Left forelimb (tissue), 1 donor: Measurements from ENCODE around the gene ERCC6L2.

Experiments
- DNase-seq: peaks from one replicate; pipeline ENCODE4 v3.0.0-alpha.2; 2018; ENCODE audit warnings: low spot score

Gene ERCC6L2

DNA sequence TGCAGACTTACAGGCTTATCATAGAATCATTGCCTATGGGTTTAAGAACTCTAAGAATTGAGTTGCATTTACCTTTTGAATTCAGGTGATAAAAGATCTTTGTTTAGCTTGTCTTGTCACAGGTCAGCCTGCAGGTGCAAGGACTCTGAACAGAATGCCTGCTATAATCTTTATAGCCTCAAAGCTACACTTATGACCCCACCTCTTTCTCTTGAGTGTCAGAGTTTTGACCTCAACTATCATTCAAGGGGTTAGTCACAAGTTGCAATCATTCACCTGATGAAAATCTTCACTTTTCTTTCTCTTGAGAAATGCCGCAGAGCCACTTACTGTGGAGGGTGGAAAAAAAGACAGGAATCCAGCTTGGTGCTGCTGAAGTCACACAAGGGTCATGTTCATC, 49.5 kb downstream of the ERCC6L2 start:
- DNase-seq: no peak

DNA sequence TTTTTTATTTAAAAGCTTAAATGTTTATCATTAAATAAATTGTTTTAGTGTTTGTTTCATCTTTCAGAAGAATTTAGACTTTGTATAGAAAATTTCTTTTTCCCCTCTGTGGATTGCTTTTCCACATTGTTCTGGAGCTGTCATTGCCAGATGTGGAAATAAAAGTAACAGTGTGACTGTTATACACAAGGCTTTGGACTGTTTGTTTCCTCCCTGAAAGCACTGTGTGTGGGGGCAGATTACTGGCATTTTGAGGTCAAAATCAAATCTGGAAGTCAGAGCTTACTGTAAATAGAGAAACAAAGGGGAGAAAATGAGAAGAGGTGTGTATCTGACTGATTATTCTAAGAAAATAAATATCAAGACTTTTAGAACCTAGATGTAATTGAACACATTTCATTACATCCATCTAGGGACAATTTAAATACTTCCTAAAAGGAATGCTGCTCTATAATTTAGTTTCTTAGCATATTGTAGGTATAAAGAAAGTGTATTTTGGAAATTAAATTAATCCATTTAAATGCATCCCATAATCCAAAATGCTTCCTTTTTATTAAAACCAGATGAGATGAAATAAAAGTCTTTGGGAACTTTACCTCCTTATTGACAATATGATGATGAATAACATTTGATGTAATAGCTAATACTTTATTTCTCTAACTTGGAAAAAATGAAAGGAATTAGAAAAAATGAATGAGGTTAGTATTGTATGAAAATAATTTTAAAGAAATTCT, 51.9 kb downstream of the ERCC6L2 start:
- no peak for DNase-seq

DNA sequence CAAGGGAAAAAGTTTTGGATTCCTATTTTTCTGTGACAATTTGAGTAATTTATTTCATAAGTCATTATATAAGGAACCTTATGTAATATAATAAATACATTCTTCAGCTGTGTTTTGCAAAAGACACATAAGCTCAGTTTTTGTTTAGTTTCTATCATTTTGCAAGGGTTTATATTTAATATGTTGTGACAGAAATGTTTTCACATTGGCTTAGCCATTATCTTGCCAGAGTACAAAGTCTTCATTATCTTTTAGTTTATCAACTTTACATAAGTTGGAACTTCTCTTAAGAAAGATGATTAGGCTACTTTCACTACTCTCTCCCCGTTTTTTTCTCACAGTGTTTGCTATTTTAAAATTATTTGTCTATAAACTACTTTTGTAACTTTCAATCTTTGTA, 54.8 kb downstream of the ERCC6L2 start:
- no peak for DNase-seq

DNA sequence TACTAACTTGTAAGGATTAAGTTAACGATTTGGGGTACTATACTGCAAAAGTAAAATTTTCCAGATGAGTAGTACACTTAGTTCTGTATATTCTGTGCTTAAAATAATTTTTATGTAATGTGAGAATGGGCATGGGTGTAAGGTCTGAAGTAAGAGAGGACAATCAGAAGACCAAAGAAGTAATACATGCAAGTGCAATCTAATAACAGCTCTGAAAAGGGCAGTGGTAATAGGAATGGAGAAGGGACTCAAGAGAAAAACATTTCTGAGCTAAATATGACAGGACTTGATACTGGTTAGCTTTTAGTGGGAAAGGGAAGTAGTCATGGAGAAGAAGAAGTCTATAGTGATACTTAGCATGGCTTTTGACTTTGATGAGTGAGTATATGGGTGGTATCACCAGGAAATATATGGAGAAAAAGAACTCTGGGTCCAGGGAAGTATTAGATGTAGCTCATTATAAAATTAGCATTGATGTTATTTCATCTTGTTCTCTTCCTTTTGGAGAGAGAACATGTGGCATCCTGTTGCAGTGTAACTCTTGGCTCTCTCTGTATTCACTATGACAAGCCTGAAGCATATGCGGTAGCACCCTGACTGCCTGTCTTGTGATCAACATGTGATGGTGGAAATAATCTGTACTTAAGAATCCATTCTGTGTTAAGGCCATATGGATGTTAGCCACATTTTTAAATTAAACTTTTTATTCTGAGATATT, 60.5 kb downstream of the ERCC6L2 start:
- DNase-seq: no peak

DNA sequence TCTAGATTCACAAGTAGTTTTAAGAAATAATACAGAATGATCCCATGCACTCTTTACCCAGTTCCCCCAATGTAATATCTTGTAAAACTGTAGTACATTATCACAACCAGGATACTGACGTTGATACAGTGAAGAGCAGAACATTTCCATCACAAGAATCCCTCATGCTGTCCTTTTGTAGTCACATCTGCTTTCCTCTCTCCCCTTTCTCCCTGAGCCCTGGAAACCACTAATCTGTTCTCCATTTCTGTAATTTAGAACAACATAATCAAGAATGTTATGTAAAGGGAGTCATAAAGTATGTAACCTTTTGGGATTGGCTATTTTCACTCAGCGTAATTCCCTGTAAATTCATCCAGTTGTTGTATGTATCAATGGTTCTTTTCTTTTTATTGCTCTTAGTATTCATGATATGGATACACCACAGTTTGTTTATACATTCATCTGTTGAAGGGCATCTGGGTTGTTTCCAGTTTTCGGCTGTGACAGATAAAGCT, 61.1 kb downstream of the ERCC6L2 start:
- DNase-seq: no peak

DNA sequence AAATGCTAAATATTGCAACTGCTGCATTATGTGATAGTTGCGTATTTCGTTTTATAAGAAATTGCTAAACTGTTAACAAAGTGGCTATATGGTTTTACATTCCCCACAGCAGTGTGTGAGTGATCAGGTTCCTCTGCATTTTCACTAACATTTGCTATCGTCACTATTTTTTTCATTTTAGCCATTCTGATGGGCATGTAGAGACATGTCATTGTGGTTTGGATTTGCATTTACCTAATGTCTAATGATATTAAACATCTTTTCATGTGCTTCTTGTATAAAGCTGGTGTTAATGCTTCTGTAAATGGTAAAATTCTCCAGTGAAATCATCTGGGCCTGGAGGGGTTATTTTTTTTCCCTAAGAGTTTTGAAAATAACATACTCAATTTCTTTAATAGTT, 61.6 kb downstream of the ERCC6L2 start:
- no peak for DNase-seq

DNA sequence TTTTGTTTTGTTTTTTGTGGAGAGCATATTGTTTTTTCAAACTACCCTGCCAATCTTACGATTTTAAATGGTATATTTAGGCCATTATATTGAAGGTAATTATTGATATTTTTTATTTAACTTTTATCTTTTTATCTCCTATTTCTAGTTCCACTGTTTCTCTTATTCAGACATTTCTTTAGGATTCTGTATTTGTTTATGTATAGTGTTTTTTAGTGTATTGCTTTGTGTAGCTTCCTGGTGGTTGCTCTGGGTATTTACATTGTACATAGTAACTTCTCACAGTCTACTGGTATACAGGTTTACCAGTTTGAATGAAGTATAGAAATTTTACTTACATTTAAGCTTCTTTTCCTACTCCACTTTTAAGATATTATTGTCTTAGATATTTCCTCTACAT, 63.2 kb downstream of the ERCC6L2 start:
- DNase-seq: no peak

DNA sequence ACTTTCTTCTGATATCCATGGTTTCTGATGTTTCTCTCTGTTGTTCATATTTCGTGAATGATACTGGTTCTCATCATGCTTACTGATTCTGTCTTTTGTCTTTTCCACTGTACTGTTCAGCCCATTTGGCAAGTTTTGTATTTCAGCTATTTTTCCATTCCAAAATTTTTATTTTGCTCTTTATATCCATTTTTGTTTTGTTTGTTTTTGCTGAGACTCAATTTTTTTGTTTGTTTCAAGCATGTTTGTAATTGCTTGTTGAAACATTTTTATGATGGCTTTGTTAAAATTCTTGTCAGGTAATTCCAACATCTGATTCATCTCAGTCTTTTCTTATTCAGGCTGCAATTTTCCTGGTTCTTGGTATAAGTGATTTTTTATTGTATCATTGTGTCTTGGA, 64.0 kb downstream of the ERCC6L2 start:
- no peak for DNase-seq

DNA sequence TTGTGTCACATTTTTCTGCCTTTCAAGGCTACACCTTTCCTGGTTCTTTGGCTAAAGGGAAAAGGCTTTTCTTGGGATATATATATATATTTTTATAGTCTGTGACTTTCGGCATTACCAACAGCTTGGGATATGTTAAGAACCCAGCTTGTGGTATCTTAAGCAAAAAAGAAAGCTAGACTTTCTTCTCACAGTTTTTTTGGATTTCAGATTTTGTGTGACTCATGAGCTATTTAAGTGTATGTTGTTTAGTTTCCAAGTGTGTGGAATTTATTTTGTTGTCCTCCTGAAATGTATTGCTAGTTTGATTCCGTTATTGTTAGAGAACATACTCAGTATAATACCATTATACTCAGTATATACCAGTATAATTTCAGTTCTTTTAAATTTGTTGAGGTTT, 64.8 kb downstream of the ERCC6L2 start:
- no peak for DNase-seq

DNA sequence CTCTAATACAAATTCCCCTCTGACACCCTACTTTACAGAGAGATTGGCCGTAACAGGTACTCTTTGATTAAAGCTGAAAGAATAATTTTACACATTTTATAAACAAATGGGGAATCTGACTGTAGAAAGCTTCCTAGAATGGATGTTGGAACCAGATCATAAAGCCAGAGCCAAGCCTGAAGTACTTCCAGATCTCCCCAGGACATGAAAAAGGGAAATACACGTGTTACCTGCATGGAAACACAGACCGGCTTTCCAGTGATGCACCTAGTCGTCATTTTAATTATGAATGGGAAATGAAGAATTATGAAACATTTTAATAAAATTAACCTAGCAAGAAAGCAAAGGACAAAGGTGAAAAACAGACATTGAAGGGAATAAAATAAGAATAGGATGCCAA, 66.5 kb downstream of the ERCC6L2 start:
- DNase-seq: no peak

DNA sequence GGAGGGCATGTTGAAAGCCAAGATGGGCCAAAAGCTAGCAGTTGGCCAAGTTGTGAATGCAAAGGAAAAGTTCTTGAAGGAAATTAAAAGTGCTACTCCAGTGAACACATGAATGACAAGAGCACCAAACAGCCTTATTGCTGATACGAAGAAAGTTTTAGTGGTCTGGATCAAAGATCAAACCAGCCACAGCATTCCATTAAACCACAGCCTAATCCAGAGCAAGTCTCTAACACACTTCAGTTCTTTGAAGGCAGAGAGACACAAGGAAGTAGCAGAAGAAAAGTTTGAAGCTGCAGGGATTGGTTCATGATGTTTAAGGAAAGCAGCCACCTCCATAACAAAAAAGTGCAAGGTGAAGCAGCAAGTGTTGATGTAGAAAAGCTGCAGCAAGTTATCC, 71.6 kb downstream of the ERCC6L2 start:
- DNase-seq: no peak

DNA sequence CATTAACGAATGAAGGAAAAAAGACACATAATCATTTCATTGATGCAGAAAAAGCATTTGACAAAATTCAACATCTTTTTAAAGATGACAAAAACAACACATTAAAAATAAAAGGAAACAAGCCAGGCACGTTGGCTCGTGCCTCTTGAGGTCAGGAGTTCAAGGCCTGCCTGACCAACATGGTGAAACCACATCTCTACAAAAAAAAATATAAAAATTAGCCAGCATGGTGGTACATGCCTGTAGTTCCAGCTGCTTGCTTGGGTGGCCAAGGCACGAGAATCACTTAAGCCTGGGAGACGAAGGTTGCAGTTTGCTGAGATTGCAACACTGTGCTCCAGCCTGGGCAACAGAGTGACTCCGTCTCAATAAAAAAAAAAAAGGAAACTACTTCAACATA, 77.0 kb downstream of the ERCC6L2 start:
- no peak for DNase-seq

DNA sequence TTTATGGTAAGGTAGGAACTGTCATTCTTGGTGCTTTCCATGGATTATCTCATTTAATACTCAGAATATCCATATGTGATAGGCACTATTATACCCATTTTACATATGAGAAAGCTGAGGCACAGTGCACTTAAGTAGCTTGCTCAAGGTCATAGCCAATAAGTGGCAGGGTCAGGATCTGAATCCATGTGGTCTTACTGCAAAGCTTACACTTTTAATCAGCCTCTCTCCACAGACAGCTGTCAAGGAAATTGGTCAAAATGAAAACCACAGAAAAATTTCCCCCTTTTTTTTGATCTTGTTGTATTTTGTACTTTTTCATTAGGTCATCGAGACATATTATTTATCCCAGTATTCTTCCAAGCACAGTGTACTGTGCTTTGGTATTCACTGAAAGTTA, 78.5 kb downstream of the ERCC6L2 start:
- no peak for DNase-seq

DNA sequence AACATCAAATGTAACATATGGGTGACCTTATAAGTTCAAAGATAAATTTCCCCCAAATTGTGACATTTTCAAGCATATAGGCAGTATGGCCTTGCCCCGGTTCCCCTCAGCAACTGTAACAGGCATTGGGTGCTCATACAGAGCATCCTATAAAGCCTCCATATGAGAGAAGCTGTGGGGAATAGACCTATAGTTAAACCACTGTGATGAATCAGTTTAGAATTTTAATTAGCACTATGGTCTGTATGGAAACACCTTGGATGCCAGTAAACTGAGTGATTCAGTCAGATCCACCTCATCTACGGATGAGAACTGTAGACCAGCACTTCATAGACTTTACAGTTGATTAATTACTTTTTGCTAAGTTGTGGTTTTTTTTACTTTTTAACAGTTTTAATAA, 79.4 kb downstream of the ERCC6L2 start:
- DNase-seq: no peak

DNA sequence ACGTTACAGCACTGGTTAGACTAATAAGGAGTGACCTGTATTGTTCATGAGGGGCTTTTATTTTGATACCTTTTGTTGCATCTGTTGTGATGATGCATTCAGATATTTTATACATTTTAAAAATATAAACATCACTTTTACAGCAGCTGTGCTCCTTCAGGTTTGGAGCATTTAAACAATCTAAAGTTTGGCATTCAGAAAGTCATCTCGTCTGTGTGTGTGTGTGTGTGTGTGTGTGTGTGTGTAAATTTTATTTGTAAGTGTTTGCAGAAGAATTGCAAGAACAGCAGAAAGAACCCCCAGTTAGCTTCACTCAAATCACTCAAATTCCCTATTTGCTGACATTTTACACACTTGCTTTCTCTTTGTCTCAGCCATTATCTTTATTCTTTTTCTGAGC, 87.4 kb downstream of the ERCC6L2 start:
- DNase-seq: no peak

DNA sequence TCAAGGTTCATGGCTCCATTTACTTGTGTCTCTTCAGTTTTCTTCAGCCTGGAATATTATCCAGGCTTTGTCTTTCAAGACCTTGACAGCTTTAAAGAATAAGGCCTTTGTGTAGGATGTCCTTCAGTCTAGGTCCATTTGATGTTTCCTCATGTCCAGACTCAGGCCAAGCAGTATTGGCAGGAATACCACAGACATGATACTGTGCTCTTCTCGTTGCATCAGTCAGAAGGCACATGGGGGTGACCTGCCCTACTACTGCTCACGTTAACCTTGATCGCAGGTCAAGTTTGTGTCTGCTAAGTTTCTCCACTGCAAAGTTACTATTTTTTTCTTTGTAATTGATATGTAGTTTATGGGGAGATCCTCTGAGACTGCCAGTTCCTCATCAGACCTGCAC, 88.2 kb downstream of the ERCC6L2 start:
- DNase-seq: no peak

DNA sequence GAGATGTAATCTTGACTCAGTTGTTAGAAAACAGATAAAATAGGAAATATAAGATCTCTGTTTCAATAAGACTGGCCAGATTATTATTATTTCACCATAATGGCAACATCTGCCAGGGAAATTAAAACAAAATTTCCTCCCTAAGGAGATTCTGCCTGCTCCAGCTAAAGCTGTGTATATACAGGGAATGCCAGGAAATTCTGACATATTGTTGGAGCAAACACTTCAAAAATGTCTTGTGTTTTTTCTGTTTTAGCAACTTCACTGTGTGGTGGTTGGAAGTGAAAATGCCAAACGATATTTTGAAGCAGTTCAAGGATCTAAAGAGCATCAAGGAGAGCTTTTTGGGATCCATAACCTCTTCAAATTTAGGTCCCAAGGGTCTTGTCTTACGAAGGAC, 90.8 kb downstream of the ERCC6L2 start:
- no peak for DNase-seq

DNA sequence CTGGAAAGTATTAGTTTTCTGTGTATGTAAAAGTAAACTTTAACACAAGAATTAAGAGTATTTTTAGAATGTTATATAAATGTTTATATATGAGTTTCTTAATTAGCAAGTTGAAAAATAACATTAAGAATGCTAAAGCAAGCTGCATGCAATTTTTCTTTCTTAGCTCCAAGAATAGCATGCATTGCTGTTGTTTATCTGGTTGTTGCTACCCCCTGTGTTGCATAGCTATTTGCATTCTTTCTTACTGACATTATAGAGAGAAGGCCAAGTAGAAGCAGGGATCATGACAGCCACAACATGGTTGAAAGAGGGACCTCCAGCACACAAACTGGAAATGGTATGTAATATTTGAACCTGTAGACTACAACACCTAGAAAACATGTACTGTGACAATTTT, 94.8 kb downstream of the ERCC6L2 start:
- DNase-seq: no peak

DNA sequence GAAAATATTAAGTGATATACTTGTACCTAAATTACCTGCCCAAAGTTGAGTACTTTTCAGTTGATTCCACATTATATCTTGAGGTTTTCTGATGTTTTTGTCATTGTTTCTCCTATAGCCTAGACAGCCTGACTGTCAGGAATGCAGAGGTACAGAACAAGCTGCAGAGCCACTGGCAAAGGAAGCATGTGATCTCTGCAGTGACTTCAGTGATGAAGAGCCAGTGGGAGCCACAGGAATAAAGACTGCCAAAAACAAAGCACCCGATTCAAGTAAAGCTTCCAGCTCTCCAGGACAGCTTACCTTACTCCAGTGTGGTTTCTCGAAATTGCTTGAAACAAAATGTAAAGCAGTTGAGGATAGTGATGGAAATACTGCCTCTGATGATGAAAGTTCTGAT, 96.3 kb downstream of the ERCC6L2 start:
- no peak for DNase-seq

DNA sequence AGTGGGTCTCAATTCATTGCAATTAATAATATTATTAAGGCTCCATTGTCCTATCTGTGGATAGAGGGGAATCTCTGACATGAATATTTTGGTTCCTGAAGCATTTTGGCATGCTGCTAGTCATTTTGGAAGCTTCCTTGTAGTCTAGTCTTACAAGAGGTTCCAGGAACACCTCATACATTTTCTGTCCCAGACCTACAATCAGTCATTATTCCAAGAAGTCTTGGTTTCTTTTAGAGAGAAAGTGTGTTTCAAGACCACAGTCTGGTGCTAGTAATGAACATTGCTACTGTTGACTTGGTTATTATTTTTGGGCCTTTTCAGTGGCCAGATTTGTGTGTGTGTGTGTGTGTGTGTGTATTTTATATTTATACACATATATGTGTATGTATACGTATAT, 98.9 kb downstream of the ERCC6L2 start:
- no peak for DNase-seq

DNA sequence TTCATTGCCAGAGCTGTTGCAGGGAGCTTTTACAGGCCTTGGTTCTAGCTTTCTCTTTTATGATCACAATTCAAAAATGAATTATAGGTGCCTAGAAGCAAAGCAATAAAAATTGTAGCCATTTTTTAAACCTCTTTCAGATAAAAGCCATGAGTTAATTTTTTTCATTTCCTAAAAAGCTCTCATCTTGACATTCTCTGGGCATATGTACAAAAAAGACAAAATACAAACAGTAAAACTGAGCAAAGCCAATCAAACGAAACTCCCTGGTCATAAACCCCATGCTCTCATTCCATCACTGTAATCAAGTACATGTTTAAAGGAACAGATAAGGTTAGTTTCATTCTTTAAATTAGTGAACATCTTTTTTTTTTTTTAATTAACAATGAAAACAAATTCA, 101.9 kb downstream of the ERCC6L2 start:
- DNase-seq: no peak

DNA sequence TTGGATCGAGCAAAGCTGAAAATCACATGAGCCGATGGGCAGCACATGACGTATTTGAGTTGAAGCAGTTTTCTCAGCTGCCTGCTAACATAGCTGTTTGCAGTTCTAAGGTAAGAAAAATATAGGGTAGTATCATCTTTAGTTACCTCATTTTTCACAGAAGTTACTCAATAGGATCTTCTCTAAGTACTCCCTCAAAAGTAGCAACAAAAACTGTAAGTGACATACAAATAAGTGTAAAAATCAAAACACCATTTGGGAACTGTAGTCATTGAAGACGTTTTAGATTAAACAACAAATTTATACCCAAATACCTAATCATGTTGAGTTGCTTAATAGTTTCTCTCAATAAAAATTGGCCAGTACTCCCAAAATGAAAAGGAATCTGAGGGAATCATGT, 102.6 kb downstream of the ERCC6L2 start:
- DNase-seq: no peak

DNA sequence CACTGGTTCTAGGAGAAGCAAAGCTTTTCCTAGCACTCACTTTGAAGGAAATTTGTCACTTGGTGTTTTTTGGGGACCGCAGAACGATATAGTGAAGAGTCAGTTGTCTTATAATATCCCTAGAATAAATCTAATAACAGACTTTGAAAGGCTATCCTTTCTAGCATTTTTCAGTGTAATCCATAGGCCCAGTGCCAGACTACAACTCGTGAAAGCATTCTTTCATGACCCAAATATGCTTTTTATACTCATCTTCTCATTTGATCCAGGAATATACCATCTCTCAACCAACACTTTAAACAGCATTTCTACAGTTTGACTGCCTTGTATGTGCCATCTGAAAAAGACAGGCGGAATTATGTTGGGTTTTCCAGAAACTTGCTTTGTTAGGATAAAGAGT, 104.0 kb downstream of the ERCC6L2 start:
- no peak for DNase-seq
